CD4-positive, alpha-beta T cell (primary cell): ENCODE results near the gene KCND2. TPM values are rescaled to one million over a fixed set of nuclear protein-coding genes. Genes with fewer than 3 reads are reported as not detected.

Source experiments
- ATAC-seq: fragments of 200-7000 bp; cut with Tn5 transposase; one replicate; pipeline ENCODE4 v1.10.0; 2022; ENCODE audit warnings: mild to moderate bottlenecking; ENCODE audit not compliant: poor library complexity
- CTCF ChIA-PET: fragments of 350-600 bp; sonication (Branson Sonifier 250); formaldehyde crosslinking; loops from one replicate; lab custom pipeline; 2021; ENCODE audit warnings: antibody characterized with exemption, inconsistent platforms; lab: Charles Lee
- POLR2A ChIA-PET: fragments of 350-600 bp; sonication (Branson Sonifier 250); formaldehyde crosslinking; loops from one replicate; lab custom pipeline; 2021; ENCODE audit warnings: antibody characterized with exemption, inconsistent platforms; lab: Charles Lee
- DNase-seq, 14 experiments: peaks; one replicate each; pipeline ENCODE4 v3.0.0-alpha.2; 2013 to 2020; ENCODE audit warnings: mixed read lengths in 2 of 14
- H3K27ac ChIP-seq, 2 donors: one replicate each; pipeline versions ENCODE4 v1.5.1 to v1.7.0; 2013; ENCODE audit warnings: low read length in 2 of 2, low read depth in 1 of 2, mild to moderate bottlenecking in 1 of 2
- H3K27me3 ChIP-seq, 2 experiments: 1 replicate in 1 of 2; 2 replicates in 1 of 2; pipeline versions ENCODE4 v1.6.1 to v1.7.0; 2013; ENCODE audit warnings: low read length in 2 of 2, control low read depth in 1 of 2, mild to moderate bottlenecking in 1 of 2, moderate library complexity in 1 of 2; ENCODE audit not compliant: insufficient read depth in 2 of 2, control insufficient read depth in 1 of 2
- H3K36me3 ChIP-seq: one replicate; pipeline ENCODE4 v1.6.1; 2013; ENCODE audit warnings: low read length, control low read depth; ENCODE audit not compliant: insufficient read depth
- H3K4me1 ChIP-seq: one replicate; pipeline ENCODE4 v1.6.1; 2013; ENCODE audit warnings: low read length, control low read depth; ENCODE audit not compliant: insufficient read depth
- H3K4me3 ChIP-seq: one replicate; pipeline ENCODE4 v1.5.1; 2013; ENCODE audit warnings: mild to moderate bottlenecking, low read length, moderate library complexity
- H3K9me3 ChIP-seq, 2 experiments: 1 replicate in 1 of 2; 2 replicates in 1 of 2; pipeline versions ENCODE4 v1.6.1 to v1.7.0; 2013; ENCODE audit warnings: low read length in 2 of 2, mild to moderate bottlenecking in 2 of 2, control low read depth in 1 of 2, moderate library complexity in 1 of 2; ENCODE audit not compliant: control insufficient read depth in 1 of 2, insufficient read depth in 1 of 2
- H3K27ac Mint-ChIP-seq: one replicate; pipeline ENCODE4 v1.8.0; 2020; ENCODE audit warnings: mixed read lengths
- H3K27me3 Mint-ChIP-seq: one replicate; pipeline ENCODE4 v1.8.0; 2021; ENCODE audit warnings: mixed read lengths
- H3K36me3 Mint-ChIP-seq: one replicate; pipeline ENCODE4 v1.8.0; 2021; ENCODE audit warnings: low read depth, mixed read lengths
- H3K4me1 Mint-ChIP-seq: one replicate; pipeline ENCODE4 v1.8.0; 2021; ENCODE audit warnings: low read depth, mixed read lengths
- H3K4me3 Mint-ChIP-seq: one replicate; pipeline ENCODE4 v1.8.0; 2020; ENCODE audit warnings: mild to moderate bottlenecking, mixed read lengths
- H3K9me3 Mint-ChIP-seq: one replicate; pipeline ENCODE4 v1.8.0; 2020; ENCODE audit warnings: mixed read lengths
- intact Hi-C, 2 experiments: fragments of 100-400 bp; cut with DNase I in 1 of 2; cut with micrococcal nuclease in 1 of 2; formaldehyde crosslinking; loops; one replicate each; pipeline versions ENCODE4 v1.15.1 to v1.9.0; 2023 to 2025; cut with DNase I, micrococcal nuclease
- total RNA-seq, 174 experiments: library from RNA in 2 of 174; stranded (reverse) in 2 of 174; gene quantifications; one replicate each; pipeline ENCODE4 v1.2.3 and lab custom pipeline; 2021 to 2026
- TF ChIP-seq, protein P1 (sequence below): fragments of 200-600 bp; IDR thresholded peaks from one replicate; pipeline ENCODE4 v1.8.0; 2022; ENCODE audit warnings: antibody characterized with exemption, mild to moderate bottlenecking

KCND2 gene
- total RNA-seq, 2 experiments from 2014 or later = not detected

DNA sequence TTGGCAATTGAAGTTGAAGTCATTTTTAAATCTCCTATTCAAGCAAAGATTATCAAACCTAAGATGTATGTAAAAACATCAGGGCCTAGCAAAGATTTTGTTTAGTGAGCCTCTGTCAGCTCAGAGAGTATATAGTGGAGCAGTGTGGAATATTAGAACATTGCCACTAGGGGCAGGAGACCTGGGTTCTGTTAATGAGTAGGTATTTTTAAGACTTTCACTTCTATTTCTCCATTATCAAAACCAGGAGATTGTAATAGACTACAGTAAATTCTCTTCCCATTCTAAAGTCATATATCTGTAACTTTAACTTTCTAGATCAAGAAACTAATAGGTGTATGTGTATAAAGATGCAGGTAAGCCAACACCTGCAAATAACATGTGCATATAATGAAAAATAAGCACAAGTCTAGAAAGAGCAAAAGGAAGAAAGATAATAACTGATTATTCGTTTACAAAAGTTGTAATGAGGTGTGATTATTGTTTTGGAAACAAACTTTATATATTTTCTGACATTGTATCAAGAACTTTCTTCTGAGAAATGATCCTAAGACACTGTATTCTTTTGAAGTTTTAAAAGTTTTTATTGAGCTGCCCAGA is 64.4 kb downstream of the KCND2 start:
- TF ChIP-seq, protein P1, sequence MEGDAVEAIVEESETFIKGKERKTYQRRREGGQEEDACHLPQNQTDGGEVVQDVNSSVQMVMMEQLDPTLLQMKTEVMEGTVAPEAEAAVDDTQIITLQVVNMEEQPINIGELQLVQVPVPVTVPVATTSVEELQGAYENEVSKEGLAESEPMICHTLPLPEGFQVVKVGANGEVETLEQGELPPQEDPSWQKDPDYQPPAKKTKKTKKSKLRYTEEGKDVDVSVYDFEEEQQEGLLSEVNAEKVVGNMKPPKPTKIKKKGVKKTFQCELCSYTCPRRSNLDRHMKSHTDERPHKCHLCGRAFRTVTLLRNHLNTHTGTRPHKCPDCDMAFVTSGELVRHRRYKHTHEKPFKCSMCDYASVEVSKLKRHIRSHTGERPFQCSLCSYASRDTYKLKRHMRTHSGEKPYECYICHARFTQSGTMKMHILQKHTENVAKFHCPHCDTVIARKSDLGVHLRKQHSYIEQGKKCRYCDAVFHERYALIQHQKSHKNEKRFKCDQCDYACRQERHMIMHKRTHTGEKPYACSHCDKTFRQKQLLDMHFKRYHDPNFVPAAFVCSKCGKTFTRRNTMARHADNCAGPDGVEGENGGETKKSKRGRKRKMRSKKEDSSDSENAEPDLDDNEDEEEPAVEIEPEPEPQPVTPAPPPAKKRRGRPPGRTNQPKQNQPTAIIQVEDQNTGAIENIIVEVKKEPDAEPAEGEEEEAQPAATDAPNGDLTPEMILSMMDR = no peak
- intact Hi-C loops = no loop called here
- Mint-ChIP-seq H3K4me3 (no peak overlapping the region), H3K4me1 (no peaks in the 10 kb centered on the region), H3K27ac (no peak overlapping the region), H3K36me3 (no peaks in the 10 kb centered on the region), H3K9me3 (no peaks in the 10 kb centered on the region), H3K27me3 (no peaks in the 10 kb centered on the region)
- Histone ChIP-seq H3K27ac (no peak overlapping the region), H3K27me3 (no peaks in the 10 kb centered on the region), H3K4me1 (no peaks in the 10 kb centered on the region), H3K36me3 (no peaks in the 10 kb centered on the region), H3K4me3 (no peak overlapping the region), H3K9me3 (peaks cover 0 to 5% of the 10 kb centered on the region in 2 experiments)
- ChIA-PET CTCF (no interaction called here), POLR2A (no interaction called here)
- ATAC-seq (no peak), DNase-seq (no peak)

DNA sequence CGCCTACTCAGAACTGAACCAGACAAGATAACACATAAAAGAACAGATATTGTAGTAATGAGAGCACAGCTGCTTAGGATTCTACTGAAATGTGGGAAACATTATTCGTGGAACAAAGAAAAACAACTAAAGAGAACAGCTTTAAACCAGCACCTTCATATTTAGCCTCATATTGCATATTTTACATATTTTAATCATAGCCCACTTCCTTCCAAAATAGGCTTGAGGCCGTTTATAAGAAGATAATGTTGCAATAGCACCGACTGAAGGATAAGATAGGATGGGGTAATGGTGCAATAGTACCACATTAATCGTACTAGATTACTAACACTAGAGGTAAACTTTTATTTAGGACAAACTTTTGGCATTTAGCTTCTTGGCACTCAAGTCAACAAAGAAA is 71.3 kb downstream of the KCND2 start:
- DNase-seq = no peak
- Mint-ChIP-seq H3K27me3 (no peaks in the 10 kb centered on the region), H3K27ac (no peak overlapping the region), H3K36me3 (no peaks in the 10 kb centered on the region), H3K4me3 (no peak overlapping the region), H3K4me1 (no peaks in the 10 kb centered on the region), H3K9me3 (peaks cover 5% of the 10 kb centered on the region)
- ChIA-PET CTCF (no interaction called here), POLR2A (no interaction called here)
- TF ChIP-seq, protein P1 = no peak
- H3K4me3 ChIP-seq = no peak overlapping the region
- H3K27me3 ChIP-seq = no peaks in the 10 kb centered on the region
- no peaks in the 10 kb centered on the region for H3K4me1 ChIP-seq
- H3K27ac ChIP-seq = no peak overlapping the region
- intact Hi-C loops = no loop called here
- ATAC-seq = no peak
- H3K36me3 ChIP-seq = no peaks in the 10 kb centered on the region
- no peaks in the 10 kb centered on the region for H3K9me3 ChIP-seq

DNA sequence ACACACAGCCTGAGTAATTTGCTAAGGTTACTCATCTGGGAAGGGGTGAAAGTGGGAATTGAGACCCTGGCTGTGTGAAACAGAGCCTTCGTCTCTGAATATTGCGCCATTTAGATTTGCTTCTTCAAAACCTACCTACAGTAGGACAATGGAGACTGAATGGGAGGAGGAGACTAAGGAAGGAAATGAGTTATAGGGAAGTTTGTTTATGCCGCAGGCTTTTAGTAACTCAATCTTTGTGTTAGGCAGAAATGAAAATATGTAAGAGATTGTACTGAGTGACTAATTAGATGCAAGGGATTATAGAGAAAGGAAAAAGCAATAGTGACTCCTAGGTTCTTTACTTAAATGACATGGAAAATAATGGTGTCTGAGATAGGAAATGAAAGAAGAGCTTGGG is 80.2 kb downstream of the KCND2 start:
- H3K27ac Mint-ChIP-seq = no peak overlapping the region
- POLR2A ChIA-PET = no interaction called here
- H3K4me3 ChIP-seq = no peak overlapping the region

More for the DNA sequence above, 80.2 kb downstream of the KCND2 start:
- Histone ChIP-seq H3K4me1 (no peaks in the 10 kb centered on the region), H3K36me3 (no peaks in the 10 kb centered on the region), H3K27me3 (no peaks in the 10 kb centered on the region), H3K27ac (no peak overlapping the region), H3K9me3 (peaks cover 0 to 5% of the 10 kb centered on the region in 2 experiments)
- Mint-ChIP-seq H3K9me3 (peaks cover 3% of the 10 kb centered on the region), H3K36me3 (no peaks in the 10 kb centered on the region), H3K4me1 (no peaks in the 10 kb centered on the region), H3K27me3 (no peaks in the 10 kb centered on the region), H3K4me3 (no peak overlapping the region)
- CTCF ChIA-PET = no interaction called here
- DNase-seq = no peak
- TF ChIP-seq, protein P1 = no peak
- intact Hi-C loops = no loop called here
- ATAC-seq = no peak
